GM21737 (cell line): ENCODE measurements around the gene AFF4.
"Not testable (repeated sequence)": the region's sequence is repeated elsewhere in the genome, so short reads cannot be mapped to it uniquely, and the experiment has no call there.

Experiments used
- ATAC-seq: cut with Tn5 transposase; IDR thresholded peaks from one replicate; pipeline ENCODE4 v1.9.1; 2021; ENCODE audit warnings: mild to moderate bottlenecking, moderate library complexity; ENCODE audit not compliant: unreplicated experiment

AFF4 gene, protein sequence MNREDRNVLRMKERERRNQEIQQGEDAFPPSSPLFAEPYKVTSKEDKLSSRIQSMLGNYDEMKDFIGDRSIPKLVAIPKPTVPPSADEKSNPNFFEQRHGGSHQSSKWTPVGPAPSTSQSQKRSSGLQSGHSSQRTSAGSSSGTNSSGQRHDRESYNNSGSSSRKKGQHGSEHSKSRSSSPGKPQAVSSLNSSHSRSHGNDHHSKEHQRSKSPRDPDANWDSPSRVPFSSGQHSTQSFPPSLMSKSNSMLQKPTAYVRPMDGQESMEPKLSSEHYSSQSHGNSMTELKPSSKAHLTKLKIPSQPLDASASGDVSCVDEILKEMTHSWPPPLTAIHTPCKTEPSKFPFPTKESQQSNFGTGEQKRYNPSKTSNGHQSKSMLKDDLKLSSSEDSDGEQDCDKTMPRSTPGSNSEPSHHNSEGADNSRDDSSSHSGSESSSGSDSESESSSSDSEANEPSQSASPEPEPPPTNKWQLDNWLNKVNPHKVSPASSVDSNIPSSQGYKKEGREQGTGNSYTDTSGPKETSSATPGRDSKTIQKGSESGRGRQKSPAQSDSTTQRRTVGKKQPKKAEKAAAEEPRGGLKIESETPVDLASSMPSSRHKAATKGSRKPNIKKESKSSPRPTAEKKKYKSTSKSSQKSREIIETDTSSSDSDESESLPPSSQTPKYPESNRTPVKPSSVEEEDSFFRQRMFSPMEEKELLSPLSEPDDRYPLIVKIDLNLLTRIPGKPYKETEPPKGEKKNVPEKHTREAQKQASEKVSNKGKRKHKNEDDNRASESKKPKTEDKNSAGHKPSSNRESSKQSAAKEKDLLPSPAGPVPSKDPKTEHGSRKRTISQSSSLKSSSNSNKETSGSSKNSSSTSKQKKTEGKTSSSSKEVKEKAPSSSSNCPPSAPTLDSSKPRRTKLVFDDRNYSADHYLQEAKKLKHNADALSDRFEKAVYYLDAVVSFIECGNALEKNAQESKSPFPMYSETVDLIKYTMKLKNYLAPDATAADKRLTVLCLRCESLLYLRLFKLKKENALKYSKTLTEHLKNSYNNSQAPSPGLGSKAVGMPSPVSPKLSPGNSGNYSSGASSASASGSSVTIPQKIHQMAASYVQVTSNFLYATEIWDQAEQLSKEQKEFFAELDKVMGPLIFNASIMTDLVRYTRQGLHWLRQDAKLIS

DNA sequence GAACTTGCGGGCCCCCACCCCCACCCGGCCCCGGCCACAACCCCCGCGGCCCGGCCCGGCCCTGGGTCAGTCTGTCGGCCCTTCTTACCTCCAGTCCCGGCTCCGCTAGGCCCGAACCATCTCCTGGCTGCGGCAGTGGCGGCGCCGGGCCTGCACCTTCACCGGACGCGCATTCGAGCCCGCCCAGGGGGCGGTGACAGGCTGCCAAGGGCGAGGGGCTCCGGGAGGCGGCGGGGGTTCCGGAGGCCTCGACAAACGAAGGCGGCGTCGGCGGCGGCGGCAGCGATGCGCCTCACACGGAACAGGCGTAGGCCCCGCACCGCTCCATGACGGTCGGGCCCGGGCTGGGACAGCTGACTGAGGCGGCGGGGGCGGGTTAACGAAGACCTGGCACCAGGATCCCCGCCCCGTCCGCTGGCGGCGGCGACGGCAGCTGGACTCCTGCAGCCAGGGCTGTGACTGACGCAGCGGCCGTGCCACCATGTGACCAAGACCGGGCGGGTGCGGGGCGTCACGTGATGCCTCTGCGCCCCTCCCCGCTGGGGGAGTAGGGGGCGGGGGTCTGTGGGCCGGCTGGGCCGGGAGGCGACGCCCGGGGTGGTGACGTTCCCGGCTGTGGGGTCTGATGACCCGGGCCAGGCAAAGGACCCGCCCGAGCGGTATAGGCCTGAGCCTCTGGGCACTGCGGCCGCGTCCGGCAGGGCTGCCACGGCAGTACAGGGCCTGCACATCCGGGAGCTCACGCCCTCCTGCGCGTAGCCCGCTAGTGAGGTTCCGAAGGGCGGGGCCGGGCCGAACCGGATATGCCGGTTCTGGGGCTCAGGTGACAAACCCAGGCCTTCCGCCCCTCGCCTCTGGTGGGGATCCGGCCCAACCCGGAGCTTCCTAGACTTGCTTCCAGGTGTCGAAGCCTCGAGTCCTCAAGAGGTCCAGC lies at the start of gene AFF4:
Gene AFF4, minus strand, starts transcription at position 464 of the 934 bp plus-strand sequence. CDS start 26,445 bp downstream, outside the sequence.
- peak; percentile 95 for ATAC-seq

DNA sequence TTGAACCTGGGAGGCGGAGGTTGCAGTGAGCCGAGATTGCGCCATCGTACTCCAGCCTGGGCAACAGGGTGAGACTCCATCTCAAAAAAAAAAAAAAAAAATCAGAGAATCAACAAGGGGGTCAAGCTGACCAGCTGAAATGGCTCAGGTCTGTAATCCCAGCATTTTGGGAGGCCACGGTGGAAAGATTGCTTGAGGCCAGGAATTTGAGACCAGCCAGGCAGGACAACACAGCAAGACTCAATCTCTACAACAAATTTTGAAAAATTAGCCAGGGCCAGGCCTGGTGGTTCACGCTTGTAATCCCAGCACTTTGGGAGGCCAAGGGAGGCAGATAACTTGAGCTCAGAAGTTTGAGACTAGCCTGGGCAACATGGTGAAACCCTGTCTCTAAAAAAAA lies 45.0 kb upstream of the AFF4 start:
- ATAC-seq: not testable (repeated sequence)

DNA sequence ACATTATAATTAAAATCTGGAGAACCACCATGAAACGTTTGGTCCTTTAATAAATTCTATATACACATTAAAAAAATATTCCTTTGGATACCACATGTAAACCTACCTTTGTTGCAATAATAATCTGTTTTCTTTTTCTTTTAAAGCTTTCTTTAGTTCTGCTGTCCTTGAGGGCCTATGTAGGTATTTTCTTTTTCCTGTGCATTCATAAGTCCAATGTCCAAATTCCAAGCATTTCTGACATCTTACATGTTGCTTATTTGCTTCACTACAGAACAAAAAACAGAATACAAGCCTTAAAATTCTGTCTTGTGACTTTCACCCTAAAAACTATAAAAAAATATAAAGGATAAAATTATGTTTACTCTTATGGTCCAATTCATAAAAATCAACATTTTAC lies 43.2 kb upstream of the AFF4 start:
- ATAC-seq: no peak

DNA sequence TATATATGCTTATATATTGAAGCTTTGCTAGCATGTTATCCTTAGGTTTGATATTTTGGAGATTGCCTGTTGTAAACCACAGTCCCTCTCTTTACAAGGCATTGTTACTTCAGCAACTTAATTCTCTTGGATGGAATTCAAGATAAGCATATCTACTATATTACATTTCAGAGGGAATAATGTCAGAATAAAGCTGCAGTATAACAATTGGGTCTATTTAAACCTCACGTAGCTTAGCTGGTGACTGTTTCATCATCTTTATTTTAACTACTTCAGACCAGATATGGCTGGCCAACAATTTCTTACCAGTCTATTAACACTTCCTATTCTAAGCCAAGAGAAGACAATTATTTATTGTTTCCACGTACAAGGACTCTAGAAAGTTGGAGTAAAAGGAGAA lies 35.8 kb upstream of the AFF4 start:
- ATAC-seq: no peak

DNA sequence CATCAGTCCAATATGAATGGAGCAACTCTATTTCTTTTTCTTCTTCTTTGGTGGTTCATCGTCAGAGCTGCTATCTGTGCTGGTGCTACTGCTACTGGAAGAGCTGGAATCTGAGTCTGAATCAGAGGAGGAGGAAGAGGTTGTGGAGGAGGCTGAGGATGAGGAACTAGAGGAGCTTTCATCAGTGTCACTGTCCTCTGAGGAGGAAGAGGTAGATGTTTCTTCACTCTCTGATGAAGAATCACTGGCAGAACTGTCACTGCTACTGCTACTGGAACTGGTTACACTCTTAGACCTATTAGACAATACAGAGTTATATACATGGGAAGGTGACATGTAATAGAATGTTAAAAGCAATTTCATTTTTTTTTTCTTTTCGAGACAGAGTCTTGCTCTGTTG lies 35.1 kb upstream of the AFF4 start:
- ATAC-seq: no peak

DNA sequence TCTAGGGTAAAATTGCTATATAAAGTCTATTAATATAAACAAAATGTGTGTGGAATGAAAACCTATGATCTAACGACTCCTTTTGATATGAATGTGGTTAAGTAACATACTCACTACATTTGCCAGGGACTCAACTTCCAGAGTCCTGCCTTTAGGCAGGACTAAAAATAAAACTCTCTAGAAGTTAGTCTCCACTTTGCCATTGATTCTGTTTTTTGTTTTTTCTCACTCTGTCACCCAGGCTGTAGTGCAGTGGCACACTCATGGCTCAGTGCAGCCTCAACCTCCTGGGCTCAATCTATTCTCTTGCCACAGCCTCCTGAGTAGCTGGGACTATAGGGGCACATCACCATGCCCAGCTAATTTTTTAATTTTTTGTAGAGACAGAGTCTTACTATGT lies 32.9 kb upstream of the AFF4 start:
- no peak for ATAC-seq

DNA sequence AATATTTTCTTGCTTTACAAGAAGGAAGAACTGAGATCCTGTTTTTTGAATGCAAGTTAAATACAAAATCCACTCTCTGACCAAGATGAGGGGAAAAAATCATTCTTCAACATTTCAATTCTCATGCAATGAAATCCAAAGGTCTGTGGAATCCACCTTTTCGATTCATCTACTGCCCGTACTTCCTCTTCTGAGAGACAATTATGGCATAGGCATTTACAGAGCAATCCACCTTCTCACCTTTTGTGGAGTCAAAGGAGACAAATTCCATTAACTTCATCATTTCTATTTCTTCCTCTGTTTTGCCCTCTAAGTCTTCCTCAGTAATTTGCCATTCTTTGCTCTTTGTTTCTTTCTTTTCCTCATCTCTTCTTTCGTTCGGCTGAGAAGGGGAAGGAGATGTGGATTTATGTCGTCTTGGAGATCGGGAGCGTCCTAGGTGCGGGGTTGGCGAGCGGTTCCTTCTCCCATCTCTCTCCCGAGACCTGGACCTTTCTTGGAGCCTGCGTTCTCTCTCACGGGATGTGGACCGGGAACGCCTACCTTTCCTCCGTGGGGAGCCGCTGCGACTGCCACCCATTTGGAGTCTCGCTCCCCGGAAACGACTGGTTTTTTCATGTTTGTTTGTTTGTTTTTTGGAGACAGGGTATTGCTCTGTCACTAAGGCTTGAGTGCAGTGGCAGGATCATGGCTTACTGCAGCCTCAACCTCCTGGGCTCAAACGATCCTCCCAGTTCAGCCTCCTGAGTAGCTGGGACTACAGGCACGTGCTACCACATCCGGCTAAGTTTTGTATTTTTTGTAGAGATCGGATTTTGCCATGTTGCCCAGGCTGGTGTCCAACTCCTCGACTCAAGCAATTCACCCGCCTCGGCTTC lies 24.3 kb upstream of the AFF4 start:
- no peak for ATAC-seq

DNA sequence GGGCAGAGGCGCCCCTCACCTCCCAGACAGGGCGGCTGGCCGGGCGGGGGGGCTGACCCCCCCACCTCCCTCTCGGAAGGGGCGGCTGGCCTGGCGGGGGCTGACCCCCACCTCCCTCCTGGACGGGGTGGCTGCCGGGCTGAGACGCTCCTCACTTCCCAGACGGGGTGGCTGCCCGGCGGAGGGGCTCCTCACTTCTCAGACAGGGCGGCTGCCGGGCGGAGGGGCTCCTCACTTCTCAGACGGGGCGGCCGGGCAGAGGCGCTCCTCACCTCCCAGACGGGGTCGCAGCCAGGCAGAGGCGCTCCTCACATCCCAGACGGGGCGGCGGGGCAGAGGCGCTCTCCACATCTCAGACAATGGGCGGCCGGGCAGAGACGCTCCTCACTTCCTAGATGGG lies 19.5 kb upstream of the AFF4 start:
- not testable (repeated sequence) for ATAC-seq

DNA sequence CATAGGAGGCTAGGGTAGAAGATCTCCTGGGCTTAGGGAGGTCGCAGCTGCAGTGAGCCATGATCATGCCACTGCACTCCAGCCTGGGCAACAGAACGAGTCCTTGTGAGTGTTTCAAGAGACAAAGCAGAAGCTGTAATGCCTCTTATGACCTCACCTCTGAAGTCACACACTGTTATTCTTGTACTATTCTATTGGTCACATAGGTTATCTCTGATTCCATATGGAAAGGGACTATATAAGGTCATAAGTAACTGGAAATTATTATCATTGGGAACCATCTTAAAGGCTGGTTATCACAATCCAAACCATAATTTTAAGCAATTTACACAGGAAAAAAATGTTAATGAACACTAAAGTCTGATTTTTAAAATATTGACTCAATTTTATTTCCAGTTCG lies 17.9 kb upstream of the AFF4 start:
- no peak for ATAC-seq

DNA sequence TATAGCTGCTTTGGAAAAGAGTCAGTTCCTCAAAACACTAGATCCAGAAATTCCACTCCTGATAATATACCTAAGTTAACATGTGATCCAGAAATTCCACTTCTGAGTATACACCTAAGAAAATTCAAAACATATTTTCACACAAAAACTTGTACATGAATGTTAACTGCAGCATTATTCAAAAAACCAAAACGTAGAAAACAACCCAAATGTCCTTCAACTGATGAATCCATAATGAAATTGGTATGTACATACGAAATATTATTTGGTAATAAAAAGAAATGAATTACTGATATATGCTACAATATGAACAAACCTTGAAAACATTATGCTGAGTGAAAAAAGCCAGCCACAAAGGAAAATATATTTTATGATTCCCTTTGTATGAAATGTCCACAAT lies 16.5 kb upstream of the AFF4 start:
- ATAC-seq: no peak

DNA sequence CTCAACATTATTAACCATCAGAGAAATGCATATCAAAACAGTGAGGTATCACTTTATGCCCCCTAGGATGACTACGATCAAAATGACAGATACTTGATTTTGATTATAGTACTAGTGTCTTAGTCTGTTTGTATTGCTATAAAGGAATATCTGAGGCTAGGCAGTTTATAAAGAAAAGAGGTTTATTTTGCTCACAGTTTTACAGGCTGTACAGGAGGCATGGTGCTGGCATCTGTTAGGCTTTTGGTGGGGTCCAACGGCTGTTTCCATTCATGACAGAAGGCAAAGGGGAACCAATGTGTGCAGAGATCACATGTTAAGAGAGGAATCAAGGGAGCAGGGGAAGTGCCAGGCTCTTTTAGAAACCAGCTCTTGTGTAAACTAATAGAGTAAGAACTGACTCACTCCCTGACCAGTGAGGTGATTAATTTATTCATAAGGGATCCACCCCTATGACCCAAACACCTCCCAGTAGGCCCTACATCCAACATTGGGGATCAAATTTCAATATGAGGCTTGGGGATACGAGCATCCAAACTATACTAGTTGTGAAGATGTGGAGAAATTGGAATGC lies 16.0 kb upstream of the AFF4 start:
- no peak for ATAC-seq

DNA sequence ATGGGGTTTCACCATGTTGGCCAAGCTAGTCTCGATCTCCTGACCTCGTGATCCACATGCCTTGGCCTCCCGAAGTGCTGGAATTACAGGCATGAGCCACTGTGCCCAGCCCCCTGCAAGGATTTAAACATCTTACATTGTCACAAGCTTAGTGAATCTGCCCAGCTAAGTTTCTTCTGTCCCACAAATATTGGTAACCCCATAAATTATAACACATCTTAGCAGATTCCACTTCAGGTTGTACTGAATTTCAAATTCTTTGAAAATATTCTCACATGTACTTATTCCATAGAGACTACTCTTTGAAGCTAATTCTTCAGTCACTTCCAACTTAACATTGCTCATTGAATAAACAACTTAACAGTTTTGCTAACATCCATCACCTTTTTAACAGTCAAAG lies 13.4 kb upstream of the AFF4 start:
- no peak for ATAC-seq

DNA sequence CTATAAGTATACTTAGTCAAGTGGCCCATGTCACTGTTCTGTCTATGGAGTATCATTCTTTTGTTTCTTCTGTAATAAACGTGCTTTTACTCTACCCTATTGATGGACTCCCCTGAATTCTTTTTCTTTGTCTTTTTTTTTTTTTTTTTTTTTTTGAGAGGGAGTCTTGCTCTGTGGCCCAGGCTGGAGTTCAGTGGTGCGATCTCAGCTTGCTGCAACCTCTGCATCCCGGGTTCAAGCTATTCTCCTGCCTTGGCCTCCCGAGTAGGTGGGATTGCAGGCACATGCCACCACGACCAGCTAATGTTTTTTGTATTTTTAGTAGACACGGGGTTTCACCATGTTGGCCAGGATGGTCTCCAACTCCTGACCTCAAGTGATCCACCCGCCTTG lies 9.0 kb upstream of the AFF4 start:
- not testable (repeated sequence) for ATAC-seq

DNA sequence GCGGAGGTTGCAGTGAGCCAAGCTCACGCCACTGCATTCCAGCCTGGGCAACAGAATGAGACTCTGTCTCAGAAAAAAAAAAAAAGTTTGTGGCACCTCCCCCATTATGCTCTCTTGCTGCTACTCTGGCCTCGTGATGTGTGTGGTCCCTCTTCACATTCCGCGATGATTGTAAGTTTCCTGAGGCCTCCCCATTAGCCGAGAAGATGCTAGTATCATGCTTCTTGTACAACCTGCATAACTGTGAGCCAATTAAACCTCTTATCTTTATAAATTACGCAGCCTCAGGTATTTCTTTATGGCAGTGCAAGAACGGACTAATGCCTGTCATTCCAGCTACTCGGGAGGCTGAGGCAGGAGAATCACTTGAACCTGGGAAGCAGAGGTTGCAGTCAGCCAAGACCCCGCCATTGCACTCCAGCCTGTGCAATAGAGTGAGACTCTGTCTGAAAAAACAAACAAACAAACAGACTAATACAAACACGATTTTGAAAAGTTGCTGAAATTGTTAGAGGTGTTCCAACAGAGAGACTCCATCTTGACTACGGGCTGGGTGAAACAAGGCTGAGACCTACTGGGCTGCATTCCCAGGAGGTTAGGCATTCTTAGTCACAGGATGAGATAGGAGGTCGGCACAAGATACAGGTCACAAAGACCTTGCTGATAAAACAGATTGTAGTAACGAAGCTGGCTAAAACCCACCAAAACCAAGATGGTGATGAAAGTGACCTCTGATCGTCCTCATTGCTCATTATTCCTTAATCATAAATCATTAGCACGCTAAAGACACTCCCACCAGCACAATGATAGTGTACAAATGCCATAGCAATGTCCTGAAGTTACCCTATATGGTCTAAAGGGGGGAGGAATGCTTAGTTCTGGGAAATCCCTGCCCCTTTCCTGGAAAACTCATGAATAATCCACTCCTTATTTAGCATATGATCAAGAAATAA lies 8.3 kb upstream of the AFF4 start:
- no peak for ATAC-seq

DNA sequence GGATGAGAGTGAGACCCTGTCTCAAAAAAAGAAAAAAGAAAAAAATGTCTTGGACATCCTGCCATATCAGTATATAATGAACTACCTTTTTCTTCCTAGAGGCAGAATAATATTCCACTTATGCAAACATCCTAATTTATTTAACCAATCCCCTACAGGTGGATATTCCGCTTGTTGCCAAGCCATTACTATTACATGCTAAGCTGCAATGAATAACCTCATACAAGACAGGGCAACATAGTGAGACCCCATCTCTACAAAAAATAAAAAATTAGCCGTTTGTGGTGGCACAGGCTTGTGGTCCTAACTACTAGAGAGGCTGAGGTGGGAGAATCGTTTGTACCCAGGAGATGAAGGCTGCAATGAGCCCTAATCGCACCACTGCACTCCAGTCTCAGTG lies 1.7 kb upstream of the AFF4 start:
- ATAC-seq: no peak

DNA sequence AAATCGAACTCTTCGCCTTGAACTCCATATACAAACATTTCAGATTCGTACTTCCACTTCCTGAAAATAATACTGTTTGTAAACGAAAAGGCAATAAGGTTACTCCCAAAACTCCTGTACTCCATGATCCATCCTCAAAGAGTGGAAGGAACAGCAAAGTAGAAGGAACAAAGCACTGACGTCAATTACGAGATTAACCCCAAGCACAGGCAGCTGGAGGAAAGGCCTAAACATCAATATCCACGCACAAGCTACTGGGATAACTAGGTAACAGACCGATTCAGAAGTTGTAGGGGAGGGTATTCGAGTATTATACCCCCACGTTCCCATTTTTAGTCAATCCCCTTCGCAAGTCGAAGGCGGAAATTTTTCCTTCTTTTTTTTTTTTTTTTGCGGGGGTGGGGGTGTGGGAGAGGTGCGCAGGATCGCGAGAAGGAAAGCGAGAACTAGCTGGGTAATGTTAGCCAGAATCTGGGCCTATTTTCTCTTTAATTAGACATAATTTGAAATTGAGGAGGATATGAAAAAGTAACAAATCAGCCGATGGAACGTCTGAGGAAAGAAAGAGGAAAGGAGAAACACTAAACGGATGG lies 909 bp downstream of the AFF4 start:
- no peak for ATAC-seq

DNA sequence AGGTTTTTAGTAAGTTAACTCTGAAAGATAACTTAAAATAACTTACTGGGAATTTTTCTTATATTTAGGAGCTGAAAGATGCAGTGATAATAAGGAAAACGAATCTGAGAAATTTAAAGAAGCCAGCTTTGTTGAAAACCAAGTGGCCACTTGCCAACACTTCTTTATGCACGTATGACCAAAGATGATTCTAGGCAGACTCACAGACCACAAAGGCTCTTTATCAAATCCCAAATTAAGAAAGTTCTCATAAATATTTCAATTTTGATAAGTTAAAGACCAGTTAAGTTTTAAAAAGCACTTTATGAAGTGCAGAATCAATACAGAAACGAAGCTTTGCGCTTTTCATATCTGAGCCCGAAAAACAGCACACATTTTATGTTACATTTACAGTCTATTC lies 1.5 kb downstream of the AFF4 start:
- ATAC-seq: no peak
